Liver (tissue), 3 donors: ENCODE data around the gene TXNIP.

Experiments used
- EGR1 ChIP-seq, 2 donors: IDR thresholded peaks; 2 replicates each; pipeline ENCODE4 v1.6.1; 2016 to 2018; ENCODE audit warnings: antibody characterized with exemption in 2 of 2, low read depth in 2 of 2
- JUND ChIP-seq, 2 donors: IDR thresholded peaks; 2 replicates each; pipeline ENCODE4 v1.6.1; 2016; ENCODE audit warnings: antibody characterized with exemption in 2 of 2
- TF ChIP-seq, protein P1 (sequence below): IDR thresholded peaks from 2 replicates; pipeline ENCODE4 v1.6.1; 2016; ENCODE audit warnings: antibody characterized with exemption
- TF ChIP-seq, protein P2 (sequence below): fragments of 150-350 bp; IDR thresholded peaks from 2 replicates; pipeline ENCODE4 v1.5.1; 2017; ENCODE audit warnings: improper control_type of control experiment, low read depth, low read length; ENCODE audit not compliant: missing input control
- donor health status: healthy.
- donor health status: healthy.

DNA sequence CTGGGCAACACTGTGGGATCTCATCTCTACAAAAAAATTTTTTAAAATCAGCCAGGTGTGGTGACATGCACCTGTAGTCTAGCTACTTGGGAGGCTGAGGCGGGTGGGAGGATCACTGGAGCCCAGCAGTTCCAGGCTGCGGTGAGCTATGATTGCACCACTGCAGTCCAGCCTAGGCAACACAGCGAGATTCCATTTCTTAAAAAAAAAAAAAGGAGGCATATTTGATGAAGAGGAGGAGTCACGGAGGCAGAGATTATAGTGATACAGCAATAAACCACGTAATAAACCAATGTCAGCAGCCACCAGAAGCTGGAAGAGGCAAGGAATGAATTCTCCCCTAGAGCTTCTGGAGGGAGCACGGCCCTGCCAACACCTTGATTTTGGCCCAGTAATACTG is 42.5 kb downstream of the TXNIP start:
- TF ChIP-seq EGR1 (IDR thresholded peaks at IDR 0.05; ENCODE audit: low read depth in 2 of 2) (no peak), JUND (IDR thresholded peaks at IDR 0.05) (no peak)
- TF ChIP-seq, protein P1, sequence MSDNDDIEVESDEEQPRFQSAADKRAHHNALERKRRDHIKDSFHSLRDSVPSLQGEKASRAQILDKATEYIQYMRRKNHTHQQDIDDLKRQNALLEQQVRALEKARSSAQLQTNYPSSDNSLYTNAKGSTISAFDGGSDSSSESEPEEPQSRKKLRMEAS, result no peak
- TF ChIP-seq, protein P2, sequence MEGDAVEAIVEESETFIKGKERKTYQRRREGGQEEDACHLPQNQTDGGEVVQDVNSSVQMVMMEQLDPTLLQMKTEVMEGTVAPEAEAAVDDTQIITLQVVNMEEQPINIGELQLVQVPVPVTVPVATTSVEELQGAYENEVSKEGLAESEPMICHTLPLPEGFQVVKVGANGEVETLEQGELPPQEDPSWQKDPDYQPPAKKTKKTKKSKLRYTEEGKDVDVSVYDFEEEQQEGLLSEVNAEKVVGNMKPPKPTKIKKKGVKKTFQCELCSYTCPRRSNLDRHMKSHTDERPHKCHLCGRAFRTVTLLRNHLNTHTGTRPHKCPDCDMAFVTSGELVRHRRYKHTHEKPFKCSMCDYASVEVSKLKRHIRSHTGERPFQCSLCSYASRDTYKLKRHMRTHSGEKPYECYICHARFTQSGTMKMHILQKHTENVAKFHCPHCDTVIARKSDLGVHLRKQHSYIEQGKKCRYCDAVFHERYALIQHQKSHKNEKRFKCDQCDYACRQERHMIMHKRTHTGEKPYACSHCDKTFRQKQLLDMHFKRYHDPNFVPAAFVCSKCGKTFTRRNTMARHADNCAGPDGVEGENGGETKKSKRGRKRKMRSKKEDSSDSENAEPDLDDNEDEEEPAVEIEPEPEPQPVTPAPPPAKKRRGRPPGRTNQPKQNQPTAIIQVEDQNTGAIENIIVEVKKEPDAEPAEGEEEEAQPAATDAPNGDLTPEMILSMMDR, result no peak
